Stimulated activated effector memory CD8-positive, alpha-beta T cell treated with anti-CD3 and anti-CD28 coated beads, Interleukin-12 subunit alpha, Interleukin-12 subunit beta, amount 100 ng/mL, for 72 hours (primary cell): ENCODE results near the gene PBX3.

Experiments
- ATAC-seq: fragments of 150-1000 bp; cut with Tn5 transposase; 2 replicates; pipeline ENCODE4 v1.10.0; 2021
- DNase-seq, 2 donors: peaks; one replicate each; pipeline ENCODE4 v3.0.0; 2021 to 2022; ENCODE audit warnings: low spot score in 2 of 2
- H3K27ac Mint-ChIP-seq: one replicate; pipeline ENCODE4 v1.8.0; 2022; ENCODE audit warnings: mild to moderate bottlenecking, mixed read lengths
- H3K36me3 Mint-ChIP-seq: one replicate; pipeline ENCODE4 v1.8.0; 2022; ENCODE audit warnings: mild to moderate bottlenecking, mixed read lengths
- H3K4me1 Mint-ChIP-seq: one replicate; pipeline ENCODE4 v1.8.0; 2022; ENCODE audit warnings: mixed read lengths
- H3K4me3 Mint-ChIP-seq: one replicate; pipeline ENCODE4 v1.8.0; 2022; ENCODE audit warnings: mild to moderate bottlenecking, mixed read lengths
- H3K9me3 Mint-ChIP-seq: one replicate; pipeline ENCODE4 v1.8.0; 2022; ENCODE audit warnings: mixed read lengths

PBX3 gene

GRCh38 chr9:126009047-126009446 lies 261.9 kb downstream of the PBX3 start:
- H3K9me3 Mint-ChIP-seq, result peaks cover 20% of the 10 kb centered on the region
- no peaks in the 10 kb centered on the region for H3K36me3 Mint-ChIP-seq
- DNase-seq, result no peak
- H3K27ac Mint-ChIP-seq, result no peak overlapping the region
- no peak overlapping the region for H3K4me3 Mint-ChIP-seq
- H3K4me1 Mint-ChIP-seq, result no peaks in the 10 kb centered on the region
- no peak for ATAC-seq

DNA sequence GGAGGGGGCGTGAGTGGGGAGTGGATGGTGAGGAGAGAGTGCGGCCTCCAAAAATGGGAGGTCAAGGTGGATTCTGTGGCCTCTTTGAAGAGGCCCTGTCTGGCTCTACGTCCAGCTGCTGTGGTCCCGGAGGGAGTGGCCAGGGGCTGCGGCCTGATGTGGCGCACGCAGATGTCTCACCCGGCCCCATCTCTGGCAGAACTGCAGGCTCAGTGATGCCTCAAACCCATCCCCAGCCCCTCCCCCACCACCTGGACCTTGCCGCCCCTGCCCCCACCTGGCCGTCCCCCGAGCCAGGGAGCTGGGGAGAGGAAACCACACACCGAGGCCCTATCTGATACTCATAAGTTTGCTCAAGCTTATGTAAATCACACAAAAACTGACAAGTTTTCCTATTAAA lies 267.6 kb downstream of the PBX3 start:
- DNase-seq (no peak), ATAC-seq (no peak)
- no peaks in the 10 kb centered on the region for H3K4me1 Mint-ChIP-seq
- H3K36me3 Mint-ChIP-seq, result no peaks in the 10 kb centered on the region
- H3K9me3 Mint-ChIP-seq, result no peaks in the 10 kb centered on the region
- no peak overlapping the region for H3K4me3 Mint-ChIP-seq
- H3K27ac Mint-ChIP-seq, result no peak overlapping the region

- Mint-ChIP-seq H3K4me1 (no peaks in the 10 kb centered on the region), H3K36me3 (no peaks in the 10 kb centered on the region), H3K27ac (no peak overlapping the region), H3K9me3 (no peaks in the 10 kb centered on the region), H3K4me3 (no peak overlapping the region)
- ATAC-seq (no peak), DNase-seq (no peak)
Observed at GRCh38 chr9:126015424-126015823, 268.3 kb downstream of the PBX3 start.

GRCh38 chr9:126016579-126017290 lies 269.6 kb downstream of the PBX3 start:
- ATAC-seq (peak; percentile 26), DNase-seq (no peak)
- Mint-ChIP-seq H3K9me3 (no peaks in the 10 kb centered on the region), H3K27ac (no peak overlapping the region), H3K4me3 (no peak overlapping the region), H3K36me3 (no peaks in the 10 kb centered on the region), H3K4me1 (no peaks in the 10 kb centered on the region)
